HG02588 (cell line): Measurements from ENCODE around the gene SUGP2.

Experiments
- ATAC-seq: cut with Tn5 transposase; IDR thresholded peaks from one replicate; pipeline ENCODE4 v1.9.1; 2021; ENCODE audit warnings: mild to moderate bottlenecking, moderate library complexity; ENCODE audit not compliant: unreplicated experiment

The SUGP2 gene

GRCh38 chr19:19059837-19060611 lies 26.7 kb upstream of the SUGP2 start:
- ATAC-seq = no peak

GRCh38 chr19:19059018-19059836 lies 25.9 kb upstream of the SUGP2 start:
- no peak for ATAC-seq

GRCh38 chr19:19057720-19058119 lies 24.4 kb upstream of the SUGP2 start:
- ATAC-seq = no peak

GRCh38 chr19:19057317-19057716 lies 24.0 kb upstream of the SUGP2 start:
- no peak for ATAC-seq

- ATAC-seq = no peak
These were observed 23.4 kb upstream of the SUGP2 start for GRCh38 chr19:19056636-19057275.

- no peak for ATAC-seq
These were observed 22.4 kb upstream of the SUGP2 start for GRCh38 chr19:19055701-19056100.

GRCh38 chr19:19054939-19055440 lies 21.7 kb upstream of the SUGP2 start:
- ATAC-seq = no peak

- ATAC-seq = no peak
These were observed 21.1 kb upstream of the SUGP2 start for GRCh38 chr19:19054315-19054938.

- ATAC-seq = no peak
These were observed 20.4 kb upstream of the SUGP2 start for GRCh38 chr19:19053508-19054314.

GRCh38 chr19:19052921-19053320 lies 19.6 kb upstream of the SUGP2 start:
- ATAC-seq = no peak

GRCh38 chr19:19051478-19052213 lies 18.3 kb upstream of the SUGP2 start:
- no peak for ATAC-seq

GRCh38 chr19:19050731-19051130 lies 17.4 kb upstream of the SUGP2 start:
- ATAC-seq = no peak

GRCh38 chr19:19050104-19050503 lies 16.8 kb upstream of the SUGP2 start:
- no peak for ATAC-seq

GRCh38 chr19:19049406-19049805 lies 16.1 kb upstream of the SUGP2 start:
- ATAC-seq = no peak

GRCh38 chr19:19043881-19044280 lies 10.6 kb upstream of the SUGP2 start:
- ATAC-seq = no peak

- ATAC-seq = no peak
These were observed 10.2 kb upstream of the SUGP2 start for GRCh38 chr19:19043481-19043880.

- no peak for ATAC-seq
These were observed 9.5 kb upstream of the SUGP2 start for GRCh38 chr19:19042732-19043280.

- ATAC-seq = no peak
These were observed 7.1 kb upstream of the SUGP2 start for GRCh38 chr19:19040417-19040816.

GRCh38 chr19:19039901-19040300 lies 6.6 kb upstream of the SUGP2 start:
- no peak for ATAC-seq
